SK-N-SH (cell line): ENCODE data around the gene MSANTD7.

Experiments
- EP300 ChIP-seq, 2 experiments: IDR thresholded peaks; 2 replicates each; pipeline versions ENCODE4 v1.4.0 to v1.6.1; 2012; ENCODE audit warnings: borderline replicate concordance in 1 of 2, low read depth in 1 of 2, low read length in 1 of 2
- FOXJ3 ChIP-seq: sonication (generic); formaldehyde crosslinking; IDR thresholded peaks from 2 replicates; pipeline ENCODE4 v1.5.1; 2020; ENCODE audit warnings: mild to moderate bottlenecking, missing genetic modification reagents
- MXI1 ChIP-seq: IDR thresholded peaks from 2 replicates; pipeline ENCODE4 v1.6.1; 2012; ENCODE audit warnings: mild to moderate bottlenecking, low read depth, low read length, improper control_type of control experiment
- RCOR1 ChIP-seq: fragments of 150-350 bp; IDR thresholded peaks from 2 replicates; pipeline ENCODE4 v1.6.1; 2017; ENCODE audit warnings: antibody characterized with exemption, low read length
- RFX5 ChIP-seq: IDR thresholded peaks from 2 replicates; pipeline ENCODE4 v1.6.1; 2012; ENCODE audit warnings: mild to moderate bottlenecking, improper control_type of control experiment, low read length
- SIN3A ChIP-seq: IDR thresholded peaks from 2 replicates; pipeline ENCODE4 v1.6.1; 2012; ENCODE audit warnings: low read depth, mild to moderate bottlenecking, low read length, moderate library complexity, borderline replicate concordance
- TAF1 ChIP-seq: IDR thresholded peaks from 2 replicates; pipeline ENCODE4 v1.6.1; 2012; ENCODE audit warnings: low read depth, mild to moderate bottlenecking, low read length, moderate library complexity, borderline replicate concordance
- YY1 ChIP-seq: IDR thresholded peaks from 2 replicates; pipeline ENCODE4 v1.4.0; 2012; ENCODE audit warnings: low read depth, mild to moderate bottlenecking
- TF ChIP-seq, protein P1 (sequence below): fragments of 200-600 bp; sonication (generic); IDR thresholded peaks from 2 replicates; pipeline ENCODE4 v1.6.1; 2017; ENCODE audit warnings: antibody characterized with exemption, mild to moderate bottlenecking, moderate library complexity
- TF ChIP-seq, protein P2 (sequence below): IDR thresholded peaks from 2 replicates; pipeline ENCODE4 v1.6.1; 2012; ENCODE audit warnings: mild to moderate bottlenecking, low read depth, low read length, moderate library complexity

DNA sequence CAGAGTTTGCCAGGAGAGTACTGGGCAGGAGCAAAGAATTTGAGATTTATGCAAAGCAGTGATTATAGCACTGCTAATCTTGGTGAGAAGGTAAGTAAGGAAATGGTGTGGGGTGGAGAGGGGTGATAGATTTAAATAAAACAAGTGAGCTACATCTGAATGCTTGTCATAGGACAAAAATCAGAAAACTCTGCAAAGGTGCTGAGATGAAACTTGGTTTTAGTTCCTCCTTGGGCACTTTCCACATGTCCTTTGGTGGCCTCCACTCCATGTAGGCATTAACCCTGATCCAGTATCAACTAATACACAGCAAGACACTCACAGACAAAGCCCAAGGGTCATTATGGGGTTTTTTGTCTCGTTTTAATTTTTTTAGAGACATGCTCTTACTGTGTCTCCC lies 37.7 kb upstream of the MSANTD7 start:
- TF ChIP-seq, protein P1, sequence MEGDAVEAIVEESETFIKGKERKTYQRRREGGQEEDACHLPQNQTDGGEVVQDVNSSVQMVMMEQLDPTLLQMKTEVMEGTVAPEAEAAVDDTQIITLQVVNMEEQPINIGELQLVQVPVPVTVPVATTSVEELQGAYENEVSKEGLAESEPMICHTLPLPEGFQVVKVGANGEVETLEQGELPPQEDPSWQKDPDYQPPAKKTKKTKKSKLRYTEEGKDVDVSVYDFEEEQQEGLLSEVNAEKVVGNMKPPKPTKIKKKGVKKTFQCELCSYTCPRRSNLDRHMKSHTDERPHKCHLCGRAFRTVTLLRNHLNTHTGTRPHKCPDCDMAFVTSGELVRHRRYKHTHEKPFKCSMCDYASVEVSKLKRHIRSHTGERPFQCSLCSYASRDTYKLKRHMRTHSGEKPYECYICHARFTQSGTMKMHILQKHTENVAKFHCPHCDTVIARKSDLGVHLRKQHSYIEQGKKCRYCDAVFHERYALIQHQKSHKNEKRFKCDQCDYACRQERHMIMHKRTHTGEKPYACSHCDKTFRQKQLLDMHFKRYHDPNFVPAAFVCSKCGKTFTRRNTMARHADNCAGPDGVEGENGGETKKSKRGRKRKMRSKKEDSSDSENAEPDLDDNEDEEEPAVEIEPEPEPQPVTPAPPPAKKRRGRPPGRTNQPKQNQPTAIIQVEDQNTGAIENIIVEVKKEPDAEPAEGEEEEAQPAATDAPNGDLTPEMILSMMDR, result no peak
- TF ChIP-seq EP300 (IDR thresholded peaks at IDR 0.05; ENCODE audit: borderline replicate concordance in 1 of 2, low read depth in 1 of 2, low read length in 1 of 2) (no peak), YY1 (no peak), RFX5 (no peak), SIN3A (no peak), TAF1 (no peak), MXI1 (no peak), FOXJ3 (CRISPR knock-in tag) (no peak), RCOR1 (no peak)
- TF ChIP-seq, protein P2, sequence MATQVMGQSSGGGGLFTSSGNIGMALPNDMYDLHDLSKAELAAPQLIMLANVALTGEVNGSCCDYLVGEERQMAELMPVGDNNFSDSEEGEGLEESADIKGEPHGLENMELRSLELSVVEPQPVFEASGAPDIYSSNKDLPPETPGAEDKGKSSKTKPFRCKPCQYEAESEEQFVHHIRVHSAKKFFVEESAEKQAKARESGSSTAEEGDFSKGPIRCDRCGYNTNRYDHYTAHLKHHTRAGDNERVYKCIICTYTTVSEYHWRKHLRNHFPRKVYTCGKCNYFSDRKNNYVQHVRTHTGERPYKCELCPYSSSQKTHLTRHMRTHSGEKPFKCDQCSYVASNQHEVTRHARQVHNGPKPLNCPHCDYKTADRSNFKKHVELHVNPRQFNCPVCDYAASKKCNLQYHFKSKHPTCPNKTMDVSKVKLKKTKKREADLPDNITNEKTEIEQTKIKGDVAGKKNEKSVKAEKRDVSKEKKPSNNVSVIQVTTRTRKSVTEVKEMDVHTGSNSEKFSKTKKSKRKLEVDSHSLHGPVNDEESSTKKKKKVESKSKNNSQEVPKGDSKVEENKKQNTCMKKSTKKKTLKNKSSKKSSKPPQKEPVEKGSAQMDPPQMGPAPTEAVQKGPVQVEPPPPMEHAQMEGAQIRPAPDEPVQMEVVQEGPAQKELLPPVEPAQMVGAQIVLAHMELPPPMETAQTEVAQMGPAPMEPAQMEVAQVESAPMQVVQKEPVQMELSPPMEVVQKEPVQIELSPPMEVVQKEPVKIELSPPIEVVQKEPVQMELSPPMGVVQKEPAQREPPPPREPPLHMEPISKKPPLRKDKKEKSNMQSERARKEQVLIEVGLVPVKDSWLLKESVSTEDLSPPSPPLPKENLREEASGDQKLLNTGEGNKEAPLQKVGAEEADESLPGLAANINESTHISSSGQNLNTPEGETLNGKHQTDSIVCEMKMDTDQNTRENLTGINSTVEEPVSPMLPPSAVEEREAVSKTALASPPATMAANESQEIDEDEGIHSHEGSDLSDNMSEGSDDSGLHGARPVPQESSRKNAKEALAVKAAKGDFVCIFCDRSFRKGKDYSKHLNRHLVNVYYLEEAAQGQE, result no peak
